ENCODE data around the gene LRP1B. TPM values are rescaled to one million over a fixed set of nuclear protein-coding genes. Genes with fewer than 3 reads are reported as not detected.
A peak's percentile ranks its signal among the peaks of the same experiment; 100 is the strongest.

LRP1B gene
- total RNA-seq, 1 experiment from 2014 or later: 0.52 TPM

DNA sequence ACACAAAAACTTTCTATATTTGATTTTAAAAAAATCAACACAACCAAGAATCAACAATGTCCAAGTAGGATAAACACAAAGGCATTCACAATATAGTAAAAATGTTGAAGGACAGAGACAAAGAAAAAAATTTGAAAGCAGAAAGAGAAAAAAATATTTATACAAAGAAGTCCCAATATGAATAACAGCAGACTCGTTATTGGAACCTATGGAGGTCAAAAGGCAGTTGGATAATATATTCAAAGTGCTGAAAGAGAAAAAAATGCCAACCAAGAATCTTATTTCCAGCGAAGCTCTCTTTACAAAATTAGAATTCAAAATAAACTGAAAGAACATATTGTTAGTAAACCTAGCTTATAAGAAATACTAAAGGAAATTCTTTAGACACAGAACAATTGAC, 859.5 kb downstream of the LRP1B start:
- Mint-ChIP-seq H3K9me3 (peaks cover 52% of the 10 kb centered on the region), H3K27me3 (ENCODE audit: low read depth) (no peaks in the 10 kb centered on the region), H3K4me1 (no peaks in the 10 kb centered on the region), H3K36me3 (peaks cover 21% of the 10 kb centered on the region), H3K27ac (no peak overlapping the region), H3K4me3 (no peak overlapping the region)
- ChIA-PET CTCF (no interaction called here), POLR2A (no interaction called here)
- no peak for ATAC-seq
- DNase-seq (ENCODE audit: low spot score): no peak
- peak; percentile 90 for TF ChIP-seq ZNF317 (CRISPR knock-in tag; IDR thresholded peaks at IDR 0.05; ENCODE audit: borderline replicate concordance, low read depth)
- TF ChIP-seq, protein P1, sequence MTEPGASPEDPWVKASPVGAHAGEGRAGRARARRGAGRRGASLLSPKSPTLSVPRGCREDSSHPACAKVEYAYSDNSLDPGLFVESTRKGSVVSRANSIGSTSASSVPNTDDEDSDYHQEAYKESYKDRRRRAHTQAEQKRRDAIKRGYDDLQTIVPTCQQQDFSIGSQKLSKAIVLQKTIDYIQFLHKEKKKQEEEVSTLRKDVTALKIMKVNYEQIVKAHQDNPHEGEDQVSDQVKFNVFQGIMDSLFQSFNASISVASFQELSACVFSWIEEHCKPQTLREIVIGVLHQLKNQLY (CRISPR knock-in tag; IDR thresholded peaks at IDR 0.05): no peak
- TF ChIP-seq, protein P2, sequence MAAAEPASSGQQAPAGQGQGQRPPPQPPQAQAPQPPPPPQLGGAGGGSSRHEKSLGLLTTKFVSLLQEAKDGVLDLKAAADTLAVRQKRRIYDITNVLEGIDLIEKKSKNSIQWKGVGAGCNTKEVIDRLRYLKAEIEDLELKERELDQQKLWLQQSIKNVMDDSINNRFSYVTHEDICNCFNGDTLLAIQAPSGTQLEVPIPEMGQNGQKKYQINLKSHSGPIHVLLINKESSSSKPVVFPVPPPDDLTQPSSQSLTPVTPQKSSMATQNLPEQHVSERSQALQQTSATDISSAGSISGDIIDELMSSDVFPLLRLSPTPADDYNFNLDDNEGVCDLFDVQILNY (CRISPR knock-in tag; IDR thresholded peaks at IDR 0.05): no peak

DNA sequence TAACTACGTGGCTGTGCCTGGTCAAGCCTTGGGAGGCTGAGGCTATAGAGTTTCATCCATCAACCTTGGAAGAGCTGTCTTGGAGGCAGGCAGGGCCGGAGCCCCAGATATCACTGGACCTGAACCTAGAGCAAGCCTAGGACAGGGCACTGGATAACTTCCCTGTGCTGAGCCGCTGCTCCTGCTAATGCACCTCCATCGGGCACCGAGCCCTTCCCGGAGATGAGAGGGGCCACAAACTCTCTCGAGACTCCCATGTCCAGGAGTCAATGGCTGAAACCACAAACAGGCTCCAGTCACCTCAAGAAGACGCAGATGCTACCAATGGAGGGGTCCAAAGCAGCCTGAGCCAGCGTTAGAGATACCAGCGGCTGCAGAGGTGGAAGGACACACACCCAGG, 866.0 kb downstream of the LRP1B start:
- ATAC-seq (no peak), DNase-seq (ENCODE audit: low spot score) (no peak)
- peaks cover 17% of the 10 kb centered on the region for H3K9me3 Mint-ChIP-seq
- ChIA-PET POLR2A (no interaction called here), CTCF (no interaction called here)
- TF ChIP-seq, protein P3, sequence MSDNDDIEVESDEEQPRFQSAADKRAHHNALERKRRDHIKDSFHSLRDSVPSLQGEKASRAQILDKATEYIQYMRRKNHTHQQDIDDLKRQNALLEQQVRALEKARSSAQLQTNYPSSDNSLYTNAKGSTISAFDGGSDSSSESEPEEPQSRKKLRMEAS (CRISPR knock-in tag; IDR thresholded peaks at IDR 0.05): no peak
- no peak for TF ChIP-seq ELF4 (CRISPR knock-in tag; IDR thresholded peaks at IDR 0.05; ENCODE audit: low read depth)
- no peak for TF ChIP-seq GRHL2 (CRISPR knock-in tag; IDR thresholded peaks at IDR 0.05; ENCODE audit: insufficient replicate concordance, severe bottlenecking)
- TF ChIP-seq TCF7 (CRISPR knock-in tag; IDR thresholded peaks at IDR 0.05; ENCODE audit: low read depth): no peak
- TF ChIP-seq NR1H2 (CRISPR knock-in tag; IDR thresholded peaks at IDR 0.05): no peak
- TF ChIP-seq, protein P4, sequence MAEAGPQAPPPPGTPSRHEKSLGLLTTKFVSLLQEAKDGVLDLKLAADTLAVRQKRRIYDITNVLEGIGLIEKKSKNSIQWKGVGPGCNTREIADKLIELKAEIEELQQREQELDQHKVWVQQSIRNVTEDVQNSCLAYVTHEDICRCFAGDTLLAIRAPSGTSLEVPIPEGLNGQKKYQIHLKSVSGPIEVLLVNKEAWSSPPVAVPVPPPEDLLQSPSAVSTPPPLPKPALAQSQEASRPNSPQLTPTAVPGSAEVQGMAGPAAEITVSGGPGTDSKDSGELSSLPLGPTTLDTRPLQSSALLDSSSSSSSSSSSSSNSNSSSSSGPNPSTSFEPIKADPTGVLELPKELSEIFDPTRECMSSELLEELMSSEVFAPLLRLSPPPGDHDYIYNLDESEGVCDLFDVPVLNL (CRISPR knock-in tag; IDR thresholded peaks at IDR 0.05; ENCODE audit: borderline replicate concordance, low read depth): no peak
- TF ChIP-seq, protein P5, sequence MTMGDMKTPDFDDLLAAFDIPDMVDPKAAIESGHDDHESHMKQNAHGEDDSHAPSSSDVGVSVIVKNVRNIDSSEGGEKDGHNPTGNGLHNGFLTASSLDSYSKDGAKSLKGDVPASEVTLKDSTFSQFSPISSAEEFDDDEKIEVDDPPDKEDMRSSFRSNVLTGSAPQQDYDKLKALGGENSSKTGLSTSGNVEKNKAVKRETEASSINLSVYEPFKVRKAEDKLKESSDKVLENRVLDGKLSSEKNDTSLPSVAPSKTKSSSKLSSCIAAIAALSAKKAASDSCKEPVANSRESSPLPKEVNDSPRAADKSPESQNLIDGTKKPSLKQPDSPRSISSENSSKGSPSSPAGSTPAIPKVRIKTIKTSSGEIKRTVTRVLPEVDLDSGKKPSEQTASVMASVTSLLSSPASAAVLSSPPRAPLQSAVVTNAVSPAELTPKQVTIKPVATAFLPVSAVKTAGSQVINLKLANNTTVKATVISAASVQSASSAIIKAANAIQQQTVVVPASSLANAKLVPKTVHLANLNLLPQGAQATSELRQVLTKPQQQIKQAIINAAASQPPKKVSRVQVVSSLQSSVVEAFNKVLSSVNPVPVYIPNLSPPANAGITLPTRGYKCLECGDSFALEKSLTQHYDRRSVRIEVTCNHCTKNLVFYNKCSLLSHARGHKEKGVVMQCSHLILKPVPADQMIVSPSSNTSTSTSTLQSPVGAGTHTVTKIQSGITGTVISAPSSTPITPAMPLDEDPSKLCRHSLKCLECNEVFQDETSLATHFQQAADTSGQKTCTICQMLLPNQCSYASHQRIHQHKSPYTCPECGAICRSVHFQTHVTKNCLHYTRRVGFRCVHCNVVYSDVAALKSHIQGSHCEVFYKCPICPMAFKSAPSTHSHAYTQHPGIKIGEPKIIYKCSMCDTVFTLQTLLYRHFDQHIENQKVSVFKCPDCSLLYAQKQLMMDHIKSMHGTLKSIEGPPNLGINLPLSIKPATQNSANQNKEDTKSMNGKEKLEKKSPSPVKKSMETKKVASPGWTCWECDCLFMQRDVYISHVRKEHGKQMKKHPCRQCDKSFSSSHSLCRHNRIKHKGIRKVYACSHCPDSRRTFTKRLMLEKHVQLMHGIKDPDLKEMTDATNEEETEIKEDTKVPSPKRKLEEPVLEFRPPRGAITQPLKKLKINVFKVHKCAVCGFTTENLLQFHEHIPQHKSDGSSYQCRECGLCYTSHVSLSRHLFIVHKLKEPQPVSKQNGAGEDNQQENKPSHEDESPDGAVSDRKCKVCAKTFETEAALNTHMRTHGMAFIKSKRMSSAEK (CRISPR knock-in tag; IDR thresholded peaks at IDR 0.05; ENCODE audit: borderline replicate concordance): no peak
- H3K27me3 Mint-ChIP-seq (ENCODE audit: low read depth): no peaks in the 10 kb centered on the region
- peaks cover 1% of the 10 kb centered on the region; the same call in 1 of the 2 replicates for H3K36me3 Mint-ChIP-seq
- H3K4me1 Mint-ChIP-seq: no peaks in the 10 kb centered on the region
- no peak overlapping the region for H3K4me3 Mint-ChIP-seq
- H3K27ac Mint-ChIP-seq: no peak overlapping the region

DNA sequence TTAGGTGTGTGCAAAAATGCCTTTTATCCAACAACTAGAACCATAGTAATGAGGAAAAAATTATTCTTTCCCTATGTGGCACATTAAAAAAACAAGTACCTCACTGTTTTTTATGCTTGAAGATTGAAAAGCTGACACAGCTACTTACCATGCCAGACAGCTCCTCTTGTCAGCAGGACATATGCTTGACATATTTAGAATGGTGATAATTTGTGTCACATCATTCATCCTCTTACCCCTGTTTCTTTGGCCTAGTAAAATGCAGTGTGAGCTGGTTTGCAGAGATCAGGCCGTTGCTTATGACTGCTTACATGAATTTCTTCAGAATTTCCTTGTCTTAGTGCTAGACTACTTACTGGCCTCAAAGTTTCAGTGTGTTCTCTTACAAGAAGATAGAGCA, 869.9 kb downstream of the LRP1B start:
- Mint-ChIP-seq H3K36me3 (no peaks in the 10 kb centered on the region), H3K4me3 (no peak overlapping the region), H3K4me1 (no peaks in the 10 kb centered on the region), H3K27ac (no peak overlapping the region), H3K9me3 (peaks cover 4% of the 10 kb centered on the region; the same call in 1 of the 2 replicates), H3K27me3 (ENCODE audit: low read depth) (no peaks in the 10 kb centered on the region)
- POLR2A ChIA-PET: no interaction called here
- DNase-seq (ENCODE audit: low spot score): no peak
- CTCF ChIA-PET: no interaction called here
- ATAC-seq: no peak
- TF ChIP-seq NFYB (CRISPR knock-in tag; conservative IDR thresholded peaks at IDR 0.05; ENCODE audit: low read depth): no peak
- no peak for TF ChIP-seq EMX1 (CRISPR knock-in tag; IDR thresholded peaks at IDR 0.05)
- TF ChIP-seq GRHL2 (CRISPR knock-in tag; IDR thresholded peaks at IDR 0.05; ENCODE audit: insufficient replicate concordance, severe bottlenecking): no peak
- no peak for TF ChIP-seq TP53 (CRISPR knock-in tag; IDR thresholded peaks at IDR 0.05)
- TF ChIP-seq, protein P6, sequence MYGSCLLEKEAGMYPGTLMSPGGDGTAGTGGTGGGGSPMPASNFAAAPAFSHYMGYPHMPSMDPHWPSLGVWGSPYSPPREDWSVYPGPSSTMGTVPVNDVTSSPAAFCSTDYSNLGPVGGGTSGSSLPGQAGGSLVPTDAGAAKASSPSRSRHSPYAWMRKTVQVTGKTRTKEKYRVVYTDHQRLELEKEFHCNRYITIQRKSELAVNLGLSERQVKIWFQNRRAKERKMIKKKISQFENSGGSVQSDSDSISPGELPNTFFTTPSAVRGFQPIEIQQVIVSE (CRISPR knock-in tag; IDR thresholded peaks at IDR 0.05; ENCODE audit: borderline replicate concordance): no peak
- no peak for TF ChIP-seq ATF1 (CRISPR knock-in tag; IDR thresholded peaks at IDR 0.05)
- TF ChIP-seq ZBTB21 (CRISPR knock-in tag; IDR thresholded peaks at IDR 0.05; ENCODE audit: borderline replicate concordance): no peak
- TF ChIP-seq ETV6 (CRISPR knock-in tag; IDR thresholded peaks at IDR 0.05): no peak
- no peak for TF ChIP-seq MXD4 (CRISPR knock-in tag; IDR thresholded peaks at IDR 0.05; ENCODE audit: borderline replicate concordance)
- TF ChIP-seq, protein P7, sequence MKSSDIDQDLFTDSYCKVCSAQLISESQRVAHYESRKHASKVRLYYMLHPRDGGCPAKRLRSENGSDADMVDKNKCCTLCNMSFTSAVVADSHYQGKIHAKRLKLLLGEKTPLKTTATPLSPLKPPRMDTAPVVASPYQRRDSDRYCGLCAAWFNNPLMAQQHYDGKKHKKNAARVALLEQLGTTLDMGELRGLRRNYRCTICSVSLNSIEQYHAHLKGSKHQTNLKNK (CRISPR knock-in tag; IDR thresholded peaks at IDR 0.05): no peak
- no peak for TF ChIP-seq ZNF396 (CRISPR knock-in tag; IDR thresholded peaks at IDR 0.05; ENCODE audit: borderline replicate concordance)
- TF ChIP-seq, protein P8, sequence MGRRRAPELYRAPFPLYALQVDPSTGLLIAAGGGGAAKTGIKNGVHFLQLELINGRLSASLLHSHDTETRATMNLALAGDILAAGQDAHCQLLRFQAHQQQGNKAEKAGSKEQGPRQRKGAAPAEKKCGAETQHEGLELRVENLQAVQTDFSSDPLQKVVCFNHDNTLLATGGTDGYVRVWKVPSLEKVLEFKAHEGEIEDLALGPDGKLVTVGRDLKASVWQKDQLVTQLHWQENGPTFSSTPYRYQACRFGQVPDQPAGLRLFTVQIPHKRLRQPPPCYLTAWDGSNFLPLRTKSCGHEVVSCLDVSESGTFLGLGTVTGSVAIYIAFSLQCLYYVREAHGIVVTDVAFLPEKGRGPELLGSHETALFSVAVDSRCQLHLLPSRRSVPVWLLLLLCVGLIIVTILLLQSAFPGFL (CRISPR knock-in tag; IDR thresholded peaks at IDR 0.05; ENCODE audit: borderline replicate concordance): no peak

Measured in WTC11 (cell line).